ENCODE results near the gene IGFBP2.

Gene IGFBP2

GRCh38 chr2:216665717-216666116 lies 32.5 kb downstream of the IGFBP2 start:
- H3K4me3 ChIP-seq (replicated peaks in 1 of 2; ENCODE audit: low read depth in 2 of 2, low read length in 2 of 2): no peak overlapping the region
- TF ChIP-seq, protein P1, sequence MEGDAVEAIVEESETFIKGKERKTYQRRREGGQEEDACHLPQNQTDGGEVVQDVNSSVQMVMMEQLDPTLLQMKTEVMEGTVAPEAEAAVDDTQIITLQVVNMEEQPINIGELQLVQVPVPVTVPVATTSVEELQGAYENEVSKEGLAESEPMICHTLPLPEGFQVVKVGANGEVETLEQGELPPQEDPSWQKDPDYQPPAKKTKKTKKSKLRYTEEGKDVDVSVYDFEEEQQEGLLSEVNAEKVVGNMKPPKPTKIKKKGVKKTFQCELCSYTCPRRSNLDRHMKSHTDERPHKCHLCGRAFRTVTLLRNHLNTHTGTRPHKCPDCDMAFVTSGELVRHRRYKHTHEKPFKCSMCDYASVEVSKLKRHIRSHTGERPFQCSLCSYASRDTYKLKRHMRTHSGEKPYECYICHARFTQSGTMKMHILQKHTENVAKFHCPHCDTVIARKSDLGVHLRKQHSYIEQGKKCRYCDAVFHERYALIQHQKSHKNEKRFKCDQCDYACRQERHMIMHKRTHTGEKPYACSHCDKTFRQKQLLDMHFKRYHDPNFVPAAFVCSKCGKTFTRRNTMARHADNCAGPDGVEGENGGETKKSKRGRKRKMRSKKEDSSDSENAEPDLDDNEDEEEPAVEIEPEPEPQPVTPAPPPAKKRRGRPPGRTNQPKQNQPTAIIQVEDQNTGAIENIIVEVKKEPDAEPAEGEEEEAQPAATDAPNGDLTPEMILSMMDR (IDR thresholded peaks at IDR 0.05; ENCODE audit: low read depth, low read length): no peak
- DNase-seq (ENCODE audit: low read depth in 2 of 2): peak in 1 of 2 donors; percentile 32

DNA sequence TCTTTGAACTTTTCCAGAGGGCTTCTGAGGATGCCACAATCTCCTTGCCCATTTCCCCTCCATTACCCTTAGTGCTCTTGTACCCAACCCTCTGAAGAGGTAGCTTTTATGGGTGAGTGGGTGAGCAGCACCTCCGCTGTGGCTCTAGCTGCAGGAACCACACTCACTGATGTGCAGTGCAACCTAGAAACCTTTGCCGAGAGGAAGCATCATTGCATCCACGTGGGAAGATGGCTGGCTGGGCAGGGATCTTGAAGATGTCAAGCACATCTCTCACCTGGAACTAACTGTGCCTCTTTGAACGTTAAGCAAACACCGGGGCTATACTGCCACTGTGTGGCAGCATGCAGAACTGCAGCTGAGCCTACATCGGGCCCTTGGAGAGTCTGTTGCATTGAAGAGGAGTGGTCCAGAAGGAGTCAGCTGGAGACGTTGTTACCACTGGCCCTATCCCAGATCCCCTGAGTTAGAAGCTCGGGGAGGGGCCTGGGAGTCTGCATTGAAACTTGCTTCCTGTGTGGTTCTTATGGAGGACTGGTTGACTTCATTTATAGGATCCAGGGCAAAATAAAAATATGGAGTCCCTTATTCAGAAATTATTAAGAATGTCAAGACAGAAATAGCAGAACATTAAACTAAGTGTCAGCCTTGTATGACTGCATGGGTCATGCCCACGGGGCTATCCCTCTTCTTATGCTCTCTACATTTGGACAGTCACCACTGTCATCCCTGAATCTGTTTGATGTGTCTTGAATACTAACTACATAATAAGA lies 33.4 kb downstream of the IGFBP2 start:
- TF ChIP-seq, protein P1 (IDR thresholded peaks at IDR 0.05; ENCODE audit: low read depth, low read length): peak; percentile 98
- peak; percentile 73 to 74 for DNase-seq (ENCODE audit: low read depth in 2 of 2)
- H3K4me3 ChIP-seq (replicated peaks in 1 of 2; ENCODE audit: low read depth in 2 of 2, low read length in 2 of 2): no peak overlapping the region

GRCh38 chr2:216670266-216671080 lies 37.3 kb downstream of the IGFBP2 start:
- TF ChIP-seq, protein P1 (IDR thresholded peaks at IDR 0.05; ENCODE audit: low read depth, low read length): no peak
- no peak overlapping the region for H3K4me3 ChIP-seq (replicated peaks in 1 of 2; ENCODE audit: low read depth in 2 of 2, low read length in 2 of 2)
- DNase-seq (ENCODE audit: low read depth in 2 of 2): no peak

- no peak for DNase-seq (ENCODE audit: low read depth in 2 of 2)
- TF ChIP-seq, protein P1 (IDR thresholded peaks at IDR 0.05; ENCODE audit: low read depth, low read length): no peak
These were observed 37.8 kb downstream of the IGFBP2 start for GRCh38 chr2:216671081-216671411.

GRCh38 chr2:216671791-216672343 lies 38.6 kb downstream of the IGFBP2 start:
- TF ChIP-seq, protein P1 (IDR thresholded peaks at IDR 0.05; ENCODE audit: low read depth, low read length): no peak
- no peak for DNase-seq (ENCODE audit: low read depth in 2 of 2)
- no peak overlapping the region for H3K4me3 ChIP-seq (replicated peaks in 1 of 2; ENCODE audit: low read depth in 2 of 2, low read length in 2 of 2)

More at GRCh38 chr2:216671081-216671411, 37.8 kb downstream of the IGFBP2 start:
- H3K4me3 ChIP-seq (replicated peaks in 1 of 2; ENCODE audit: low read depth in 2 of 2, low read length in 2 of 2): no peak overlapping the region

- TF ChIP-seq, protein P1 (IDR thresholded peaks at IDR 0.05; ENCODE audit: low read depth, low read length): no peak
- no peak for DNase-seq (ENCODE audit: low read depth in 2 of 2)
- no peak overlapping the region for H3K4me3 ChIP-seq (replicated peaks in 1 of 2; ENCODE audit: low read depth in 2 of 2, low read length in 2 of 2)
These were observed 39.2 kb downstream of the IGFBP2 start for GRCh38 chr2:216672466-216672865.

Data from cardiac fibroblast (primary cell).